ENCODE data around the gene CTSW. TPM values are rescaled to one million over a fixed set of nuclear protein-coding genes. Genes with fewer than 3 reads are reported as not detected.

Gene CTSW
- total and polyA plus RNA-seq, 2 donors (not counting 1 experiment from before 2014, with no cell fraction given): 0.84 to 4.6 TPM

- Mint-ChIP-seq H3K27ac (peak overlapping the region; percentile 98), H3K27me3 (no peaks in the 10 kb centered on the region), H3K4me1 (peaks cover 33% of the 10 kb centered on the region), H3K4me3 (peak overlapping the region; percentile 92), H3K9me3 (ENCODE audit: insufficient read depth) (no peaks in the 10 kb centered on the region)
- Histone ChIP-seq H3K27me3 (replicated peaks in 1 of 4; ENCODE audit: control extremely low read depth in 1 of 4, control insufficient read depth in 3 of 4, insufficient read depth in 4 of 4, low read length in 3 of 4) (no peaks in the 10 kb centered on the region), H3K4me1 (ENCODE audit: control insufficient read depth in 2 of 2, insufficient read depth in 2 of 2, low read length in 2 of 2) (peaks cover 21 to 40% of the 10 kb centered on the region in 2 donors), H3K79me2 (ENCODE audit: control insufficient read depth, insufficient read depth, low read length) (peaks cover 44% of the 10 kb centered on the region), H3K9ac (ENCODE audit: low read length) (peak overlapping the region; percentile 79), H3K4me2 (replicated peaks; ENCODE audit: low read depth, low read length, poor library complexity, severe bottlenecking) (peak overlapping the region; percentile 94), H3K9me3 (ENCODE audit: control extremely low read depth in 1 of 3, control insufficient read depth in 2 of 3, insufficient read depth in 1 of 3, low read length in 2 of 3) (no peaks in the 10 kb centered on the region), H3K4me3 (ENCODE audit: control extremely low read depth in 1 of 5, extremely low read depth in 1 of 5, insufficient read depth in 1 of 5, low read depth in 2 of 5, low read length in 4 of 5) (peak overlapping the region; percentile 81 to 98 (median 95)), H3K27ac (ENCODE audit: low read length in 2 of 2) (peak overlapping the region in 1 of 2 donors; percentile 77), H3K36me3 (replicated peaks in 1 of 2; ENCODE audit: control extremely low read depth in 1 of 2, control insufficient read depth in 1 of 2, extremely low read depth in 1 of 2, insufficient read depth in 2 of 2, low read length in 1 of 2) (peaks cover 0 to 53% of the 10 kb centered on the region in 2 experiments), H4K20me1 (ENCODE audit: control insufficient read depth, insufficient read depth, low read length, poor library complexity, severe bottlenecking) (peaks cover 50% of the 10 kb centered on the region), H2AFZ (ENCODE audit: insufficient read depth, low read depth, low read length, poor library complexity, severe bottlenecking) (peak overlapping the region; percentile 85)
- ChIA-PET CTCF (interaction anchor here (2.1 to 8.6 kb wide), 5 partner anchors 10 to 149 kb away, joined by 9 to 244 read pairs (median 15); partner anchors contain the start of genes BANF1, CCDC85B, EFEMP2 and EIF1AD), POLR2A (interaction anchor here (0.9 to 4.8 kb wide), 5 partner anchors 9 to 141 kb away, joined by 4 to 65 read pairs (median 20); partner anchors contain the start of genes BANF1, CCDC85B and FIBP)
- WGBS (ENCODE audit: insufficient coverage): 20% methylated on average over 10 of the region's 14 CpGs
- TF ChIP-seq EZH2 (IDR thresholded peaks at IDR 0.05; ENCODE audit: borderline replicate concordance, insufficient read depth, low read depth, low read length, poor library complexity, severe bottlenecking): no peak
- no peak for TF ChIP-seq CTCF (IDR thresholded peaks at IDR 0.05)
- no peak for ATAC-seq (ENCODE audit: low read depth)
- no peak for DNase-seq
- intact Hi-C loops (cut with micrococcal nuclease): no loop called here
These were observed 18.5 kb upstream of the CTSW start for GRCh38 chr11:65861165-65861505.

GRCh38 chr11:65861533-65862183 lies 18.0 kb upstream of the CTSW start:
- TF ChIP-seq EZH2 (IDR thresholded peaks at IDR 0.05; ENCODE audit: borderline replicate concordance, insufficient read depth, low read depth, low read length, poor library complexity, severe bottlenecking): no peak
- TF ChIP-seq CTCF (IDR thresholded peaks at IDR 0.05): no peak
- peaks cover 28% of the 10 kb centered on the region for H3K4me1 Mint-ChIP-seq
- Histone ChIP-seq H3K4me2 (replicated peaks; ENCODE audit: low read depth, low read length, poor library complexity, severe bottlenecking) (peak overlapping the region; percentile 94), H3K9me3 (ENCODE audit: control extremely low read depth in 1 of 3, control insufficient read depth in 2 of 3, insufficient read depth in 1 of 3, low read length in 2 of 3) (no peaks in the 10 kb centered on the region), H4K20me1 (ENCODE audit: control insufficient read depth, insufficient read depth, low read length, poor library complexity, severe bottlenecking) (peaks cover 45% of the 10 kb centered on the region), H3K36me3 (replicated peaks in 1 of 2; ENCODE audit: control extremely low read depth in 1 of 2, control insufficient read depth in 1 of 2, extremely low read depth in 1 of 2, insufficient read depth in 2 of 2, low read length in 1 of 2) (peaks cover 0 to 50% of the 10 kb centered on the region in 2 experiments), H3K79me2 (ENCODE audit: control insufficient read depth, insufficient read depth, low read length) (peaks cover 38% of the 10 kb centered on the region), H3K9ac (ENCODE audit: low read length) (no peak overlapping the region), H3K27ac (ENCODE audit: low read length in 2 of 2) (no peak overlapping the region), H3K4me3 (ENCODE audit: control extremely low read depth in 1 of 5, extremely low read depth in 1 of 5, insufficient read depth in 1 of 5, low read depth in 2 of 5, low read length in 4 of 5) (peak overlapping the region in 3 of 5 experiments; percentile 83 to 98 (median 96)), H2AFZ (ENCODE audit: insufficient read depth, low read depth, low read length, poor library complexity, severe bottlenecking) (no peak overlapping the region), H3K4me1 (ENCODE audit: control insufficient read depth in 2 of 2, insufficient read depth in 2 of 2, low read length in 2 of 2) (peaks cover 16 to 35% of the 10 kb centered on the region in 2 donors), H3K27me3 (replicated peaks in 1 of 4; ENCODE audit: control extremely low read depth in 1 of 4, control insufficient read depth in 3 of 4, insufficient read depth in 4 of 4, low read length in 3 of 4) (no peaks in the 10 kb centered on the region)
- intact Hi-C loops (cut with micrococcal nuclease): no loop called here
- no peaks in the 10 kb centered on the region for H3K9me3 Mint-ChIP-seq (ENCODE audit: insufficient read depth)
- WGBS (ENCODE audit: insufficient coverage): 98% methylated on average over 13 of the region's 13 CpGs
- CTCF ChIA-PET: interaction anchor here (2.1 to 8.6 kb wide), 4 partner anchors 10 to 141 kb away, joined by 11 to 244 read pairs (median 43); partner anchors contain the start of genes BANF1, CCDC85B, EFEMP2 and EIF1AD
- no peaks in the 10 kb centered on the region for H3K27me3 Mint-ChIP-seq
- ATAC-seq (ENCODE audit: low read depth) (no peak), DNase-seq (no peak)
- H3K27ac Mint-ChIP-seq: no peak overlapping the region
- peak overlapping the region; percentile 92 for H3K4me3 Mint-ChIP-seq
- POLR2A ChIA-PET: interaction anchor here (0.6 to 3.8 kb wide), 5 partner anchors 9 to 393 kb away, joined by 4 to 24 read pairs (median 7); partner anchors contain the start of gene BANF1

All from B cell (primary cell).